ENCODE data around the gene SMDT1.
"Not testable (repeated sequence)": the region's sequence is repeated elsewhere in the genome, so short reads cannot be mapped to it uniquely, and the experiment has no call there.

SMDT1 gene

GRCh38 chr22:42127606-42128005 lies 48.1 kb downstream of the SMDT1 start:
- POLR2A ChIA-PET: no interaction called here
- CTCF ChIA-PET: no interaction called here
- DNase-seq (ENCODE audit: extremely low spot score): no peak
- TF ChIP-seq CTCF (IDR thresholded peaks at IDR 0.05; ENCODE audit: control extremely low read depth, extremely low read depth, low read depth, missing control alignments): no peak

- POLR2A ChIA-PET; CTCF ChIA-PET; DNase-seq (ENCODE audit: extremely low spot score): not testable (repeated sequence)
Measured at GRCh38 chr22:42128007-42128406, 48.5 kb downstream of the SMDT1 start.

GRCh38 chr22:42128776-42129694 lies 49.5 kb downstream of the SMDT1 start:
- POLR2A ChIA-PET; DNase-seq (ENCODE audit: extremely low spot score): not testable (repeated sequence)
- CTCF ChIA-PET: interaction anchor here (0.9 kb wide), 1 partner anchor 240 kb away, joined by 3 read pairs; no protein-coding TSS in a partner anchor

- POLR2A ChIA-PET; DNase-seq (ENCODE audit: extremely low spot score); CTCF ChIA-PET: not testable (repeated sequence)
Measured at GRCh38 chr22:42130182-42130581, 50.7 kb downstream of the SMDT1 start.

GRCh38 chr22:42130639-42131431 lies 51.3 kb downstream of the SMDT1 start, which contains the start of gene CYP2D6:
CYP2D6 (minus strand) TSS chr22:42130810; CDS start chr22:42130791, 19 bp downstream.
- DNase-seq (ENCODE audit: extremely low spot score); POLR2A ChIA-PET: not testable (repeated sequence)
- CTCF ChIA-PET: interaction anchor here (0.8 to 1.0 kb wide), 2 partner anchors 18 to 39 kb away, joined by 3 read pairs; no protein-coding TSS in a partner anchor

GRCh38 chr22:42131562-42131961 lies 52.1 kb downstream of the SMDT1 start:
- no peak for TF ChIP-seq CTCF (IDR thresholded peaks at IDR 0.05; ENCODE audit: control extremely low read depth, extremely low read depth, low read depth, missing control alignments)
- ChIA-PET POLR2A (no interaction called here), CTCF (interaction anchor here (0.8 to 1.0 kb wide), 2 partner anchors 19 to 40 kb away, joined by 3 read pairs; no protein-coding TSS in a partner anchor)
- DNase-seq (ENCODE audit: extremely low spot score): no peak

- CTCF ChIA-PET: interaction anchor here (1.7 kb wide), 1 partner anchor 16 kb away, joined by 4 read pairs; no protein-coding TSS in a partner anchor
- no peak for DNase-seq (ENCODE audit: extremely low spot score)
- TF ChIP-seq CTCF (IDR thresholded peaks at IDR 0.05; ENCODE audit: control extremely low read depth, extremely low read depth, low read depth, missing control alignments): no peak
- POLR2A ChIA-PET: no interaction called here
Measured at GRCh38 chr22:42132457-42132856, 53.0 kb downstream of the SMDT1 start.

Data from GM10248 (cell line).